Measurements from ENCODE around the gene CNTNAP5. TPM values are rescaled to one million over a fixed set of nuclear protein-coding genes. Genes with fewer than 3 reads are reported as not detected.

The CNTNAP5 gene
- total and polyA plus RNA-seq, 2 of the 8 experiments (the other 6 are each of a cell fraction or from before 2014, with no cell fraction given): 0.11 to 0.76 TPM

GRCh38 chr2:124874219-124874618, 849.1 kb downstream of the CNTNAP5 start:
- ChIA-PET CTCF (ENCODE audit: partially characterized antibody) (interaction anchor here (0.7 kb wide), 1 partner anchor 619 kb away, joined by 3 read pairs; no protein-coding TSS in a partner anchor), POLR2A (ENCODE audit: partially characterized antibody) (no interaction called here)
- H2BK120ac ChIP-seq (replicated peaks; ENCODE audit: low read depth, low read length): no peak overlapping the region
- H2BK12ac ChIP-seq (ENCODE audit: low read depth, low read length): no peak overlapping the region
- H2AFZ ChIP-seq (ENCODE audit: low read length): no peak overlapping the region
- H3K23ac ChIP-seq (ENCODE audit: insufficient read length): no peak overlapping the region
- H3K18ac ChIP-seq (ENCODE audit: extremely low read depth, low read length): no peak overlapping the region
- H2BK20ac ChIP-seq (ENCODE audit: low read length): no peak overlapping the region
- no peak overlapping the region for H4K8ac ChIP-seq (ENCODE audit: extremely low read depth, insufficient read depth, low read length)
- H3K56ac ChIP-seq (replicated peaks; ENCODE audit: insufficient read length, low read depth, low read length): no peak overlapping the region
- no peak overlapping the region for H4K91ac ChIP-seq (replicated peaks; ENCODE audit: insufficient read length, low read length)
- no peaks in the 10 kb centered on the region for H3K23me2 ChIP-seq (ENCODE audit: low read depth, low read length)
- H3K36me3 ChIP-seq (ENCODE audit: control insufficient read depth in 2 of 4, insufficient read depth in 4 of 4, low read length in 3 of 4): no peaks in the 10 kb centered on the region
- H3K14ac ChIP-seq (ENCODE audit: insufficient read length): no peak overlapping the region
- no peak overlapping the region for H3K27ac ChIP-seq (ENCODE audit: low read depth, low read length)
- H3K79me1 ChIP-seq (ENCODE audit: low read depth, low read length): no peaks in the 10 kb centered on the region
- no peak overlapping the region for H2BK5ac ChIP-seq (ENCODE audit: low read depth, low read length)
- no peaks in the 10 kb centered on the region for H3K9me3 ChIP-seq (ENCODE audit: insufficient read depth in 2 of 2, low read depth in 1 of 2, low read length in 1 of 2)
- no peaks in the 10 kb centered on the region for H3K79me2 ChIP-seq (ENCODE audit: control insufficient read depth in 1 of 2, insufficient read depth in 2 of 2, low read length in 2 of 2)
- DNase-seq (ENCODE audit: low read depth in 1 of 2, low spot score in 2 of 2) (no peak), FAIRE-seq (no peak)
- no peak overlapping the region for H3K9ac ChIP-seq (replicated peaks in 1 of 4; ENCODE audit: extremely low read depth in 1 of 4, low read depth in 3 of 4, low read length in 3 of 4)
- no peak overlapping the region for H3K4ac ChIP-seq (replicated peaks; ENCODE audit: insufficient read length, low read depth, low read length)
- no peak overlapping the region for H2BK15ac ChIP-seq (ENCODE audit: low read length)
- no peaks in the 10 kb centered on the region for H4K20me1 ChIP-seq (replicated peaks in 1 of 2; ENCODE audit: control insufficient read depth in 1 of 2, insufficient read depth in 2 of 2, low read length in 2 of 2)
- 96% methylated on average over 1 of the region's 1 CpG; no CpG with 5 or more reads in 1 of the 2 experiments for WGBS, 2 experiments (ENCODE audit: extremely low coverage in 1 of 2, insufficient coverage in 1 of 2, insufficient read length in 1 of 2, insufficient replicate concordance in 2 of 2, low coverage in 1 of 2, low lambda C conversion rate in 2 of 2, missing lambda C conversion rate in 1 of 2)
- H3K4me3 ChIP-seq (ENCODE audit: extremely low read depth in 1 of 4, insufficient read depth in 2 of 4, low read depth in 3 of 4, low read length in 4 of 4): no peak overlapping the region
- no peak overlapping the region for H2AK5ac ChIP-seq (ENCODE audit: low read depth, low read length)
- H3K4me2 ChIP-seq (ENCODE audit: insufficient read depth in 1 of 2, low read depth in 2 of 2, low read length in 2 of 2): no peak overlapping the region
- H3K27me3 ChIP-seq (replicated peaks in 1 of 4; ENCODE audit: control insufficient read depth in 3 of 4, extremely low read depth in 1 of 4, insufficient read depth in 3 of 4, low read length in 3 of 4): no peaks in the 10 kb centered on the region
- H4K5ac ChIP-seq (ENCODE audit: insufficient read length, low read depth, low read length): no peak overlapping the region
- no peaks in the 10 kb centered on the region for H3K4me1 ChIP-seq (replicated peaks in 1 of 4; ENCODE audit: control insufficient read depth in 3 of 4, insufficient read depth in 4 of 4, low read length in 3 of 4)

Measured in H1 (cell line).